ENCODE results near the gene KCTD15. TPM values are rescaled to one million over a fixed set of nuclear protein-coding genes. Genes with fewer than 3 reads are reported as not detected.
A peak's percentile ranks its signal among the peaks of the same experiment; 100 is the strongest.

Gene KCTD15
- total RNA-seq, 3 donors from 2014 or later, result 8.0 to 42.3 (median 10.1) TPM

DNA sequence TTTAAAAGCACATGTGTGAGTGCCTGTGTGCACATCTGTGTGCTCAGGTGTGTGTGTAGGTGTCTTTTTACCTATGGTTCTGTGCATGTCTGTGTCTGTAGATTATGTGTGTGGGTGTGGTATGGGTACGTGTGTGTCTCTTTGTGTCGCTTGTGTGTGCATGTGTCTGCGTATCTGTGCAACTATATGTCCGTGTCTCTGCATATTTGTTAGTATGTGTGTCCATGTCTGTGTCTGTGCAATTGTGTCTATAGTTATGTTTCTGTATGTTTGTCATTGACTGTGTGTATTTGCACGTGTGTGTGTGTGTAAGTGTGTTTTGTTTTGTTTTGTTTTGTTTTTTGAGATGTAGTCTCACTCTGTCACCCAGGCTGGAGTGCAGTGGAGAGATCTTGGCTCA lies 7.3 kb upstream of the KCTD15 start:
- Histone ChIP-seq H3K4me3 (no peak overlapping the region), H3K4me1 (ENCODE audit: low read depth) (no peaks in the 10 kb centered on the region), H3K36me3 (ENCODE audit: low read depth) (no peaks in the 10 kb centered on the region), H3K9me3 (no peaks in the 10 kb centered on the region)
- TF ChIP-seq, protein P1, sequence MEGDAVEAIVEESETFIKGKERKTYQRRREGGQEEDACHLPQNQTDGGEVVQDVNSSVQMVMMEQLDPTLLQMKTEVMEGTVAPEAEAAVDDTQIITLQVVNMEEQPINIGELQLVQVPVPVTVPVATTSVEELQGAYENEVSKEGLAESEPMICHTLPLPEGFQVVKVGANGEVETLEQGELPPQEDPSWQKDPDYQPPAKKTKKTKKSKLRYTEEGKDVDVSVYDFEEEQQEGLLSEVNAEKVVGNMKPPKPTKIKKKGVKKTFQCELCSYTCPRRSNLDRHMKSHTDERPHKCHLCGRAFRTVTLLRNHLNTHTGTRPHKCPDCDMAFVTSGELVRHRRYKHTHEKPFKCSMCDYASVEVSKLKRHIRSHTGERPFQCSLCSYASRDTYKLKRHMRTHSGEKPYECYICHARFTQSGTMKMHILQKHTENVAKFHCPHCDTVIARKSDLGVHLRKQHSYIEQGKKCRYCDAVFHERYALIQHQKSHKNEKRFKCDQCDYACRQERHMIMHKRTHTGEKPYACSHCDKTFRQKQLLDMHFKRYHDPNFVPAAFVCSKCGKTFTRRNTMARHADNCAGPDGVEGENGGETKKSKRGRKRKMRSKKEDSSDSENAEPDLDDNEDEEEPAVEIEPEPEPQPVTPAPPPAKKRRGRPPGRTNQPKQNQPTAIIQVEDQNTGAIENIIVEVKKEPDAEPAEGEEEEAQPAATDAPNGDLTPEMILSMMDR (IDR thresholded peaks at IDR 0.05), result no peak
- no peak for DNase-seq
- intact Hi-C loops (cut with DNase I, micrococcal nuclease), result no loop called here
- no peak for ATAC-seq

DNA sequence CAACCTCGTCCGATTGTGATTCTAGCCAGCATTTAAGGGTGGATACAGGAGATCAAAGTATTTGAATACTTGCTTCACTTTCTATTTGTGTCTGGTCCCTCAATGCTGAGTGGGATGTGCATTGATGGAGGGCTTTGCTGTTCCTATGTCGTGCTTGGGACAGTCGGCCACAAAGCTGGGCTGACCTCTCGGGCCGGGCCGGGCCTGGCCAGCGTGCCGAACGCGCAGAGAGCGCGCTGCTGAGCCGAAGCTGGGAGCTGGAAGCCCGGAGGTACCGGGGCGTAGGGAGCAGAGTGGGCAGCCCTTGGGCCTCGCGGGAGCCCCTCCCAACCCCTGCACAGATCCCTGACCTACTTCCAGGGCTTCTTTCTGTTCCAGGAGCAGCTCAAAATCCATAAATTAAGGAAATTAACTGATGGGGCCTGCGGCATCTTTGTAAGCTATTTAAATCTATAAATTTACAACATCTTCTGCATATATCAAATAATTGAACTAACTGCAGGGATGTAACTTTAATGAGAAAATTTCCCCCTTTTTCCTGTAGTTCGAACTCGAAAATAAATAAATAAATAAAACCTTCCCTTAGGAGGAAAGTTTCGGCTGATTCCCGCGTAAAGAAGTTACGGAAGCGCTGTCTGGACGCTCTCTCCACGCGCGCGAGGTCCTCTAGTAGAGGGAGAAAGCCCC lies 1.8 kb upstream of the KCTD15 start:
- intact Hi-C loops (cut with DNase I, micrococcal nuclease), result loop anchor here in 1 of 2 donors (10.0 kb wide), 1 partner anchor 110 kb away; no protein-coding TSS in a partner anchor
- Histone ChIP-seq H3K4me3 (peak overlapping the region; percentile 50), H3K9me3 (no peaks in the 10 kb centered on the region), H3K36me3 (ENCODE audit: low read depth) (no peaks in the 10 kb centered on the region), H3K4me1 (ENCODE audit: low read depth) (peaks cover 11% of the 10 kb centered on the region)
- ATAC-seq (no peak), DNase-seq (peak in 1 of 3 donors; percentile 46)
- TF ChIP-seq, protein P1 (IDR thresholded peaks at IDR 0.05), result no peak

DNA sequence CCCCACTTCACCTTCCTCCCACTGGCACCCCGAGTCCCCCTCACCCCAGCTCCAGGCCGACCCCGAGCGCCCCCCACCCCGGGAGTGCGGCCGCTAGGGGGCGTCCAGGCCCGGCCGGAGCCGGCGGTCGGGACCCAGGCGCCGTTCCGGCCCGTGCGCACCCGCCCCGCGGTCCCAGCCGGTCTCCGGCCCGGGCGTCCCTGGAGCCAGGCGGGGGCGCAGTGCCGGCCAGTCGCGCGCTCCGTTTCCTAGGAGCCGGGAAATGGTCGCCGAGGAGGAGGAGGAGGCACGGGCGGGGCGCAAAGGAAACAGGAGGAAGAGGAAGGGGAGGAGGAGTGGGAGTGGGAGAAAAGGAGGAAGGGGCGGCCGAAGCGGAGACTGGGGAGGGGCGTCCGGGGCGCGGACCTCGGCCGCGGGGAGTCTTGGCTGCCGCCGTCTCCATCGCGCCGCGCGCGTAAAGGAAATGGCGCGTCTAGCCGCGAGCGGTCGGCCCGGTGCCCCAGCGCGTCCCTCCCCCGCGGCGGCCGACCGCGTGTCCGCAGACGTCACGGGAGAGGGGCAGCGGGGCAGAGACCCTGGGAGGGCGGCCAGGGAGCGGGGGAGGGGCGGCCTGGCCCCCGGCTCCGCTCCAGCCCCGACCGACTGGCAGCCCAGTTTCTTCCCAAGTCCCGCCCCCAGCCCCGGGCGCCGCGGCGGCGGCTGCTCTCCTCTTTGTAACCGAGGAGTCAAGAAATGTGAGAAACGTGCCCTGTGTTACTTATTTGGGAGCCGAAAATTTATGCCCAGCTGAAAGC lies 1.1 kb upstream of the KCTD15 start:
- TF ChIP-seq, protein P1 (IDR thresholded peaks at IDR 0.05), result peak; percentile 74
- peak; percentile 81 to 89 (median 83) for DNase-seq
- intact Hi-C loops (cut with DNase I, micrococcal nuclease), result loop anchor here in 1 of 2 donors (10.0 kb wide), 1 partner anchor 109 kb away; no protein-coding TSS in a partner anchor
- H3K4me1 ChIP-seq (ENCODE audit: low read depth), result peaks cover 11% of the 10 kb centered on the region
- H3K36me3 ChIP-seq (ENCODE audit: low read depth), result no peaks in the 10 kb centered on the region
- no peaks in the 10 kb centered on the region for H3K9me3 ChIP-seq
- peak overlapping the region; percentile 50 for H3K4me3 ChIP-seq
- peak; percentile 89 for ATAC-seq

DNA sequence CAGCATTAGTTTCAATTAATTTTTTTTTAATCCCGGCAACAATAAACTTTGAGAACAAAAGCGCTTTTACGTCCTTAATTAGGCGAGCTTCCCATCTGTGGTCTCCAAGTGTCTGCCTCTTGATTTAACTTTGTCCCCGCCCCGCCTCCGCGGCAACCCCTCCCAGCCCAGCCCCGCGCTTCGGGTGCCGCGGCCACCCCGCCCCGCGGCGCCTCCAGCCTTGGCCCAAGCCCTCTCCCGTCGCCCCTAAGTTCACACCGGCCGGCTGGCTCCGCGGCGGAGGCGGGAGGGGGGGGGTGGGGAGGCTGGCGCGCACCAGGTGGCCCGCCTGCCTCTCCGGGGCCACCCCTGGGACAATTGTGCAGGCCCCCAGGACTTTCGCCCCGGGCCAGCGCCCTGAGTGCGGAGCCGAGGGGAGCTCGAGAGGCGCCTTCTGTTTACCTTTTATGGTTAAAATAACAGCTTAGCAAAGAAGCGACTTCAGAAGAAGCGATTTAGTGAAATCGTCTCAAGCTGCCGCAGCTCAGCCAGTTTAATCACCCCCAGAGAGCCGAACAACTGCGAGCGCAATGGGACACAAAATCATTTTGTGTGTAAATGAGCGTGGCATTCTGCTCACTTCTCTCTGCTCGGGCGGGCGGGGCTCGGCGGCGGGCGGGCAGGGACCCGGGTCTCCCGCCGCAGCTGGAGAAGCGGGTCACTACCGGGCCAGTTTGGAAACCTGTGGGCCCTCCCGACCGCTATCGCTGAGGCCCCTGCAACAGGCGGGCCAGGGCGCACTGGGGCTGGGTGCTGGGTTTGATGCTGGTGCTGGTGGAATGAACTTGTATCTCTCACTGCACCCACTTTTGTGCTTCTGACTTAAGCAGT lies 1.4 kb downstream of the KCTD15 start:
- Histone ChIP-seq H3K36me3 (ENCODE audit: low read depth) (no peaks in the 10 kb centered on the region), H3K9me3 (no peaks in the 10 kb centered on the region), H3K4me3 (no peak overlapping the region), H3K4me1 (ENCODE audit: low read depth) (peaks cover 11% of the 10 kb centered on the region)
- TF ChIP-seq, protein P1 (IDR thresholded peaks at IDR 0.05), result no peak
- ATAC-seq, result peak; percentile 38
- DNase-seq, result peak; percentile 75 to 81 (median 76)
- intact Hi-C loops (cut with DNase I, micrococcal nuclease), result loop anchor here in 1 of 2 donors (10.0 kb wide), 1 partner anchor 107 kb away; no protein-coding TSS in a partner anchor

DNA sequence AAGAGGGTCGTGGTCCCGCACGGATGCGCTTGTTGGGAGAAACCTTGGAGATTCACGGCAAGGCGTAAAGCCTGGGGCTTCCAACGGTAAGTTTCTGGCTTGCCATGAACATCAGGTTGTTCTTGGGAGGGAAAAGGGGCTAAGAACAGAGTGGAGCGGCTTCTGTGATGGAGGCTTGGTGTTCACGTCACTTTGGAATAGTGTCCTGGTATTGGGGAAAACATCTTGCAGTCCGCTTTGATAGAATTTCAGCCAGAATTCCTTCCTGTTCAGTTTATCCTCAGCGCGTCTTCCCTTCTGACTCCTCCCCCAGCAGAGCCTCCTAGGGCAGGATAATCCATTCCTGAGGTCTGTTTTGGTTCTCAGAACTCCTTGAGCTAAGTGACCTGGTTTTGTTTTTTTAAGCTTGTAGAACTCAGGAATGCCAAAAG lies 2.0 kb downstream of the KCTD15 start:
- ATAC-seq (no peak), DNase-seq (no peak)
- TF ChIP-seq, protein P1 (IDR thresholded peaks at IDR 0.05), result no peak
- H3K4me3 ChIP-seq, result no peak overlapping the region
- no peaks in the 10 kb centered on the region for H3K36me3 ChIP-seq (ENCODE audit: low read depth)
- H3K4me1 ChIP-seq (ENCODE audit: low read depth), result peaks cover 11% of the 10 kb centered on the region
- intact Hi-C loops (cut with DNase I, micrococcal nuclease), result loop anchor here in 1 of 2 donors (10.0 kb wide), 1 partner anchor 106 kb away; no protein-coding TSS in a partner anchor
- H3K9me3 ChIP-seq, result no peaks in the 10 kb centered on the region

All from mucosa of descending colon (tissue), 3 donors.